Astrocyte (in vitro differentiated cells and primary cell): ENCODE results near the gene MRPL36.

Experiments
- CTCF ChIP-seq: IDR thresholded peaks from 2 replicates; pipeline ENCODE4 v1.5.1; 2011; ENCODE audit warnings: low read depth, mild to moderate bottlenecking, inconsistent platforms, low read length, moderate library complexity; ENCODE audit not compliant: insufficient read depth
- EZH2 ChIP-seq: IDR thresholded peaks from 2 replicates; pipeline ENCODE4 v1.6.1; 2012; ENCODE audit warnings: mild to moderate bottlenecking, low read length, inconsistent platforms; ENCODE audit not compliant: insufficient read depth

- TF ChIP-seq CTCF = no peak
- no peak for TF ChIP-seq EZH2
These were observed 27.6 kb upstream of the MRPL36 start for GRCh38 chr5:1827025-1827885.
